AG09319 (cell line): ENCODE measurements around the gene APLP2.

Source experiments
- DNase-seq: peaks from one replicate; pipeline ENCODE4 v3.0.0-alpha.2; 2010; ENCODE audit warnings: low read depth; ENCODE audit errors: extremely low read depth
- TF ChIP-seq, protein P1 (sequence below): IDR thresholded peaks from 2 replicates; pipeline ENCODE4 v1.5.1; 2011; ENCODE audit warnings: low read depth, mild to moderate bottlenecking, inconsistent platforms, low read length, moderate library complexity

Gene APLP2

DNA sequence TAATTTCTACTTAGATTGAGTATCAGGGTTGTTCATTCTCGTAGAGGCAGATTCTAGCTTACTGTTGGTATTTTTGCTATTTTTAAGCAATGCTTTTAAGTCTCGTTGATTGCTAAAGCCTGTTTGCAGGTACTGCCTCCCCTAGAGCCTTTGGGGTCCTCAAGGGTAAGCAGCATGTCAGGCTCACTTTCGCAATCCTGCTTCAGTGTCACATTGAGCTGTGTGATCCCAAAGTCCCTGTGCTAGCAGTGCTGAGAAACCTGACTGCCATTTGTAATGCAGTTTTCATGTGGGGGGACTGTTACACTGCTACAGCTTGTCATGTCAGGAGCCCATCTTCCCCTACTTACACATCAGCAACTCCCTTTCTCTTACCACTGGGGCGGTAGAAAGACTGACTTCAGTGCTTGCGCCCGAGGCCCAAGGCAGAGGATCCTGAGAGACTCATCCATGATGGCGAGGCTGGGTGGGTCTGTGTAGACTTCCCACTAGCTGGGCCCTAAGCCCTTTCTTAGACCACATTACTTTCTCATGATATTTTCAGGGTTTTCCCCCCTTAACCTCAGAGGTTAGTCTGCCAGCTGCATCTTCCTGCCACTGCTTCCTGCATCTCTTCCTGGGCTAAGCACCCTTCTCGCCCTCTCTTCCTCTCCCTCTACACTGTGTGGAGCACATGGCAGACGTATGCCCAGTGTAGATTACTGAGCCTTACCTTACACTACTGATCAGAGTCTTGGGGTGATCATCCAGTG lies 49.1 kb downstream of the APLP2 start:
- no peak for DNase-seq
- TF ChIP-seq, protein P1, sequence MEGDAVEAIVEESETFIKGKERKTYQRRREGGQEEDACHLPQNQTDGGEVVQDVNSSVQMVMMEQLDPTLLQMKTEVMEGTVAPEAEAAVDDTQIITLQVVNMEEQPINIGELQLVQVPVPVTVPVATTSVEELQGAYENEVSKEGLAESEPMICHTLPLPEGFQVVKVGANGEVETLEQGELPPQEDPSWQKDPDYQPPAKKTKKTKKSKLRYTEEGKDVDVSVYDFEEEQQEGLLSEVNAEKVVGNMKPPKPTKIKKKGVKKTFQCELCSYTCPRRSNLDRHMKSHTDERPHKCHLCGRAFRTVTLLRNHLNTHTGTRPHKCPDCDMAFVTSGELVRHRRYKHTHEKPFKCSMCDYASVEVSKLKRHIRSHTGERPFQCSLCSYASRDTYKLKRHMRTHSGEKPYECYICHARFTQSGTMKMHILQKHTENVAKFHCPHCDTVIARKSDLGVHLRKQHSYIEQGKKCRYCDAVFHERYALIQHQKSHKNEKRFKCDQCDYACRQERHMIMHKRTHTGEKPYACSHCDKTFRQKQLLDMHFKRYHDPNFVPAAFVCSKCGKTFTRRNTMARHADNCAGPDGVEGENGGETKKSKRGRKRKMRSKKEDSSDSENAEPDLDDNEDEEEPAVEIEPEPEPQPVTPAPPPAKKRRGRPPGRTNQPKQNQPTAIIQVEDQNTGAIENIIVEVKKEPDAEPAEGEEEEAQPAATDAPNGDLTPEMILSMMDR: no peak

- no peak for DNase-seq
- TF ChIP-seq, protein P1: no peak
Observed at GRCh38 chr11:130120045-130120444, 50.4 kb downstream of the APLP2 start.

DNA sequence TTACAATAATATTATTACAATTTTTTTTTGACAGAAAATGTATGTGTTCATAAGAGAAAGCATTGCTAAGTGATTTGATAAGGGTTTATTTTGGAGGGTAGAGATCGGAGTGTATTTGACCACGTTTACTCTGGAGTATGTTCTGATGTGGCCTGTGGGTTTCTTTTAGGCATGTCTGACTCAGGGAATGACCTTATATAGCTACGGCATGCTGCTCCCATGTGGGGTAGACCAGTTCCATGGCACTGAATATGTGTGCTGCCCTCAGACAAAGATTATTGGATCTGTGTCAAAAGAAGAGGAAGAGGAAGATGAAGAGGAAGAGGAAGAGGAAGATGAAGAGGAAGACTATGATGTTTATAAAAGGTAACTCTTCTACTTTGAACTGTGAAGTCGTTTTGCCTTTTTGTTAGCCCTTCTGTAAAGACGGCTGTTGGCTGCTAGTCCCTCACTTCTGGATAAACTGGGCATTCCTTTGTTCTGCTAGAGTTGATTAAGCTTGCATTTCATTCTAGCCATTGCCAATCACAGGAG lies 51.8 kb downstream of the APLP2 start:
- no peak for DNase-seq
- TF ChIP-seq, protein P1: no peak

- TF ChIP-seq, protein P1: no peak
- DNase-seq: no peak
Observed at GRCh38 chr11:130122141-130122575, 52.5 kb downstream of the APLP2 start.

DNA sequence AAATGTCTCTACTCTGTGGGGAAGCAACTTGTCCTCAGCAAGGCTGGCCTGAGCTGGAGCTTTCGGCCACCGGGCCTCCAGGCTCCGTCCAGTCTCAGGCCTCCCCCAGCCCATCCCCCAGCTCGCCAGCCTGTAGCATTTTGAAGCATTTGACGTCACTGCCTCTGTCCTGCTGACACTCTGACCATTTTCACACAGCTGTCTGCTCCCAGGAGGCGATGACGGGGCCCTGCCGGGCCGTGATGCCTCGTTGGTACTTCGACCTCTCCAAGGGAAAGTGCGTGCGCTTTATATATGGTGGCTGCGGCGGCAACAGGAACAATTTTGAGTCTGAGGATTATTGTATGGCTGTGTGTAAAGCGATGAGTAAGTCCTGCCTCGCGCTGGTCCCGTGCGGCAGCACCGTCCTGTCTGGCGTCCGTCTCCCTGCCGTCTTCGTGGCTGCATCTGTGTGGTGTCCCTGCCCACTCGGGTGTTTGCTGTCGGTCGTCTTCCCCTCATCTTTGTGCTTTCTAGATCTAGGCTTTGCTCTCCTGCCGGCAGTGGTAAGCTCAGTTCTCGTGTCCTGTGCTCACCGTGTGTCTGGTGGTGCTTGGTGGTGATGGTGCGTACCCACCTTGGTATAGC lies 53.8 kb downstream of the APLP2 start:
- DNase-seq: no peak
- TF ChIP-seq, protein P1: no peak

DNA sequence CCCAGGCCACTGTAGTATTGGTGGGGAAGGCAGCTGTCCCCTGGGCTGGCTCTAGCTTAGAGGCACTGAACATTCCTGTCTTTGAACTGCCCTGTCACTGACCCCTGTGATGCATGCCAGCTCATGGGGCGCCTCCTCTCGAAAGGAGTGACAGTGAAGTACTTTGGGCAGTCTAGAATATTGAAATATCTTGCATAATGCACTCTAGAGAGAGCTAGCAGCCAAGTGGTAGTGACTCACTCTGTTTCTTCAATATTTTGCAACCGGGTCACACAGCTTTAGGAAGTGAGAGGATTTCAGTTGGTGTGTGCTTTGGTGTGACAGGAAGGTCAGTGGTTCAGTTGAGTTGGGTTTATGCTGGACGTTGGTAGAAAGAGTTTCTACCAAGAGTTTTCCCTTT lies 54.4 kb downstream of the APLP2 start:
- TF ChIP-seq, protein P1: peak; percentile 4
- peak; percentile 70 for DNase-seq

DNA sequence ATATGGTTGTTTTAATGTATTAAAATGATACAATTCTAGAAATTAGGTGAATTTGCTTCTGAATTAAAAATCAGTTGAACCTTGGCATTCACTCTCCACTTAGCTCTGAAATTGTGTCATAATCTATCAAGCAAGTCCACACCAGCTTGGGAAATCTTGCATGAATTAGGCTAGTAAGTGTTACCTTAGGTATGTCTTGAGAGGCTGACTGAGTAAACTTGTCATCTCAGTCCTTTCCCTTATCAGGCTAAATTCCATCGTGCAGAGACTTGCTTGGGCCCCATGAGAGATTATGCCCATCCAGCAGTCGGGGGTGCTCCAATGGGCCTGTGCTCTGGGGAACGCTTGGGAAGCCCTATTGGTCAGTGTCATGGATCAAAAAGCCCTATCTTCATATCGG lies 55.9 kb downstream of the APLP2 start:
- DNase-seq: no peak
- TF ChIP-seq, protein P1: no peak
